H9 (cell line): ENCODE data around the gene CRYBA1. TPM values are rescaled to one million over a fixed set of nuclear protein-coding genes. Genes with fewer than 3 reads are reported as not detected.

Experiments used
- DNase-seq: peaks from one replicate; pipeline ENCODE4 v3.0.0-alpha.2; 2017
- H2AFZ ChIP-seq: one replicate; pipeline ENCODE4 v1.6.1; 2013; ENCODE audit warnings: mild to moderate bottlenecking, low read length, control low read depth, moderate library complexity
- H2AK5ac ChIP-seq: 2 replicates; pipeline ENCODE4 v1.6.1; 2013; ENCODE audit warnings: low read length, control low read depth, mixed read lengths; ENCODE audit not compliant: insufficient read length
- H2BK120ac ChIP-seq: one replicate; pipeline ENCODE4 v1.6.1; 2013; ENCODE audit warnings: low read depth, mild to moderate bottlenecking, low read length, control low read depth, inconsistent platforms; ENCODE audit not compliant: poor library complexity, severe bottlenecking
- H2BK12ac ChIP-seq: 2 replicates; pipeline ENCODE4 v1.6.1; 2013; ENCODE audit warnings: low read length, control low read depth, mixed read lengths, low read depth; ENCODE audit not compliant: insufficient read length
- H2BK15ac ChIP-seq: 2 replicates; pipeline ENCODE4 v1.6.1; 2013; ENCODE audit warnings: low read depth, low read length, control low read depth
- H2BK20ac ChIP-seq: one replicate; pipeline ENCODE4 v1.6.1; 2013; ENCODE audit warnings: low read depth, mild to moderate bottlenecking, low read length, control low read depth, inconsistent platforms; ENCODE audit not compliant: poor library complexity, severe bottlenecking
- H2BK5ac ChIP-seq: 2 replicates; pipeline ENCODE4 v1.6.1; 2013; ENCODE audit warnings: low read length, control low read depth, mixed read lengths; ENCODE audit not compliant: insufficient read length
- H3K14ac ChIP-seq: 2 replicates; pipeline ENCODE4 v1.6.1; 2013; ENCODE audit warnings: low read length, control low read depth; ENCODE audit not compliant: insufficient read depth
- H3K18ac ChIP-seq: 2 replicates; pipeline ENCODE4 v1.6.1; 2013; ENCODE audit warnings: low read depth, mild to moderate bottlenecking, mixed read lengths, low read length, control low read depth; ENCODE audit not compliant: insufficient read length
- H3K23ac ChIP-seq: 2 replicates; pipeline ENCODE4 v1.6.1; 2013; ENCODE audit warnings: low read length, control low read depth, mixed read lengths, low read depth; ENCODE audit not compliant: insufficient read length
- H3K23me2 ChIP-seq: 2 replicates; pipeline ENCODE4 v1.6.1; 2013; ENCODE audit warnings: low read depth, mild to moderate bottlenecking, mixed read lengths, low read length, control low read depth; ENCODE audit not compliant: insufficient read length, poor library complexity, severe bottlenecking
- H3K27ac ChIP-seq: 2 replicates; pipeline ENCODE4 v1.5.1; 2013; ENCODE audit warnings: low read length, control low read depth, mixed read lengths, low read depth; ENCODE audit not compliant: insufficient read length
- H3K27me3 ChIP-seq: 2 replicates; pipeline ENCODE4 v1.6.1; 2013; ENCODE audit warnings: low read length, control low read depth, inconsistent platforms; ENCODE audit not compliant: insufficient read depth
- H3K4ac ChIP-seq: 2 replicates; pipeline ENCODE4 v1.6.1; 2013; ENCODE audit warnings: low read depth, mild to moderate bottlenecking, control low read depth, inconsistent platforms, low read length, moderate library complexity
- H3K4me1 ChIP-seq: 2 replicates; pipeline ENCODE4 v1.6.1; 2013; ENCODE audit warnings: low read length, control low read depth, inconsistent platforms; ENCODE audit not compliant: insufficient read depth
- H3K4me2 ChIP-seq: 2 replicates; pipeline ENCODE4 v1.6.1; 2013; ENCODE audit warnings: low read length, control low read depth, mixed read lengths; ENCODE audit not compliant: insufficient read length, insufficient read depth
- H3K56ac ChIP-seq: 2 replicates; pipeline ENCODE4 v1.6.1; 2013; ENCODE audit warnings: low read depth, mild to moderate bottlenecking, mixed read lengths, low read length, control low read depth; ENCODE audit not compliant: insufficient read length
- H3K79me1 ChIP-seq: 2 replicates; pipeline ENCODE4 v1.6.1; 2013; ENCODE audit warnings: low read depth, mild to moderate bottlenecking, moderate library complexity, low read length, control low read depth, inconsistent platforms; ENCODE audit not compliant: insufficient read depth, poor library complexity, severe bottlenecking
- H3K79me2 ChIP-seq: 2 replicates; pipeline ENCODE4 v1.6.1; 2013; ENCODE audit warnings: low read length, control low read depth, inconsistent platforms; ENCODE audit not compliant: insufficient read depth
- H3K9ac ChIP-seq: 2 replicates; pipeline ENCODE4 v1.6.1; 2013; ENCODE audit warnings: low read length, control low read depth, mixed read lengths; ENCODE audit not compliant: insufficient read length; ENCODE audit errors: extremely low read depth
- H3K9me3 ChIP-seq: one replicate; pipeline ENCODE4 v1.6.1; 2013; ENCODE audit warnings: low read depth, low read length, inconsistent platforms; ENCODE audit not compliant: control insufficient read depth
- H3T11ph ChIP-seq: one replicate; pipeline ENCODE4 v1.6.1; 2013; ENCODE audit warnings: mild to moderate bottlenecking, low read length, control low read depth, inconsistent platforms
- H4K20me1 ChIP-seq: one replicate; pipeline ENCODE4 v1.6.1; 2013; ENCODE audit not compliant: control insufficient read depth, insufficient read length, insufficient read depth
- H4K5ac ChIP-seq: 2 replicates; pipeline ENCODE4 v1.6.1; 2013; ENCODE audit warnings: low read depth, mild to moderate bottlenecking, mixed read lengths, low read length, control low read depth; ENCODE audit not compliant: insufficient read length
- H4K8ac ChIP-seq: replicated peaks from 2 replicates; pipeline ENCODE4 v1.6.1; 2013; ENCODE audit warnings: low read length, control low read depth, mixed read lengths, low read depth; ENCODE audit not compliant: insufficient read length
- H4K91ac ChIP-seq: 2 replicates; pipeline ENCODE4 v1.6.1; 2013; ENCODE audit warnings: low read depth, mild to moderate bottlenecking, moderate library complexity, mixed read lengths, low read length, control low read depth; ENCODE audit not compliant: insufficient read length
- H3K27ac Mint-ChIP-seq, 3 experiments: 2 replicates in 2 of 3; 3 replicates in 1 of 3; pipeline ENCODE4 v1.8.0; 2020 to 2021; ENCODE audit warnings: mixed read lengths in 3 of 3, mild to moderate bottlenecking in 1 of 3, moderate library complexity in 1 of 3
- H3K27me3 Mint-ChIP-seq: 2 replicates; pipeline ENCODE4 v1.8.0; 2021; ENCODE audit warnings: low read depth, mild to moderate bottlenecking, moderate library complexity, mixed read lengths
- H3K36me3 Mint-ChIP-seq, 3 experiments: 2 replicates in 2 of 3; 3 replicates in 1 of 3; pipeline ENCODE4 v1.8.0; 2020 to 2021; ENCODE audit warnings: low read depth in 3 of 3, mixed read lengths in 3 of 3; ENCODE audit not compliant: insufficient read depth in 1 of 3
- H3K4me1 Mint-ChIP-seq, 2 experiments: 2 replicates each; pipeline ENCODE4 v1.8.0; 2020; ENCODE audit warnings: mixed read lengths in 2 of 2
- H3K4me3 Mint-ChIP-seq, 2 experiments: 2 replicates in 1 of 2; 3 replicates in 1 of 2; pipeline ENCODE4 v1.8.0; 2020 to 2021; ENCODE audit warnings: mild to moderate bottlenecking in 2 of 2, mixed read lengths in 2 of 2, moderate library complexity in 1 of 2
- H3K9me3 Mint-ChIP-seq, 2 experiments: 2 replicates in 1 of 2; 3 replicates in 1 of 2; pipeline ENCODE4 v1.8.0; 2020; ENCODE audit warnings: mild to moderate bottlenecking in 2 of 2, mixed read lengths in 2 of 2, moderate library complexity in 1 of 2
- CTCF ChIP-seq: fragments of 200-600 bp; sonication (generic); conservative IDR thresholded peaks from 3 replicates; pipeline ENCODE4 v1.8.0; 2021; ENCODE audit warnings: antibody characterized with exemption, mild to moderate bottlenecking
- WGBS: extraction: QIAGEN DNeasy Blood & Tissue Kit; methylation state at CpG from one replicate; pipeline ENCODE4 v1.1.7; 2013; ENCODE audit warnings: missing lambda C conversion rate, low lambda C conversion rate, mixed read lengths; ENCODE audit not compliant: insufficient read length; ENCODE audit errors: extremely low coverage; 5-methylcytosine and 5-hydroxymethylcytosine counted together
- total RNA-seq: library from RNA; stranded (reverse); gene quantifications from 2 replicates; pipeline ENCODE4 v1.2.1, GENCODE V29; 2021

The CRYBA1 gene
- total RNA-seq, 1 experiment from 2014 or later, result not detected

DNA sequence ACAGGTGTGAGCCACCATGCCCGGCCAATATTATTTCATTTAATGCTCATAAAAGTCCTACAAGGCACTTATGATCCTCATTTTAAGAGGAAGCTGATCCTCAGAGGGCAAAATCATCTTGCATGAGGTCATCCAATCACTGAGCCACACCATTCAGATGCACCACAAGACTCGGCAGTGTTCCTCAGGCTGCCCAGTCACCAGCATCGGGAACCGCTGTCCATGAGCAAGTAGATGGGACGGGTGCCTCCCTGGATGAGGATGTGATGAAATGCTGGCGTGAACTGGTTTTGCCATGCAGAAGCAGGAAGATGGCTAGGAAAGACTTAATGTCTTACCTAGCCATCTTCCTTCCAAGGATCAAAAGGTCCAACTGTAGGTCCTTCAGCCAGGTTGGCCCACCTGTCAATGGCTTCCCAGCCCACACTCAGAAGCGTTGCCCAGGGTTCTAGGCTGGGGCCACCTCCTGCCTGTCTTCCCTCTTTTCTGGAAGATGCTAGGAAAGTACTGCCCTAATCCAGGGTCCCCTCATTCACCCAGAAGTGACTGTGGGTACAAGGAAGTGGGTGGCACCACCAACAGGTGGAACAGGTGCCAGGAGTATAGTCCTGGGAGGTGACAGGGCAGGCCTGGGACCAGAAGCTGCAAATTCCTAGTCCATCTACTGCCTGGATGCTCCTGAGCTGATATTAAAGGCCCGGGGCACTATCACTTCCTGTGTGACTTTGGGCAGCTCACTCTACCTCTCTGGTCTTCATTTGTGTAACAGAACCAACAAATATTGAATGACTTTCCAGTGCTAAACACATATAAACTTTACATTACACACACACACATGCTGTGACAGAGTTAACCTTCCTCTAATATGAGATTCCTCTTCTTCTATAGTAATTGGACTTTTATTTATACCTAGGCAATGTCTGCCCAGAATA, 32.2 kb upstream of the CRYBA1 start:
- Histone ChIP-seq H2AK5ac (no peak overlapping the region), H3K79me1 (no peaks in the 10 kb centered on the region), H3K27me3 (no peaks in the 10 kb centered on the region), H3K18ac (no peak overlapping the region), H4K8ac (no peak overlapping the region), H4K5ac (no peak overlapping the region), H3K9me3 (no peaks in the 10 kb centered on the region), H4K20me1 (no peaks in the 10 kb centered on the region), H4K91ac (no peak overlapping the region), H3K23ac (no peak overlapping the region), H2BK5ac (no peak overlapping the region), H3K79me2 (no peaks in the 10 kb centered on the region), H3K27ac (no peak overlapping the region), H3K4ac (no peak overlapping the region), H3K4me2 (no peak overlapping the region), H2BK12ac (no peak overlapping the region), H3T11ph (no peak overlapping the region), H3K23me2 (no peaks in the 10 kb centered on the region), H2AFZ (no peak overlapping the region), H3K56ac (no peak overlapping the region), H2BK20ac (no peak overlapping the region), H3K4me1 (no peaks in the 10 kb centered on the region), H3K14ac (no peak overlapping the region), H2BK120ac (no peak overlapping the region), H3K9ac (no peak overlapping the region), H2BK15ac (no peak overlapping the region)
- Mint-ChIP-seq H3K4me3 (no peak overlapping the region), H3K27me3 (no peaks in the 10 kb centered on the region), H3K27ac (no peak overlapping the region), H3K9me3 (no peaks in the 10 kb centered on the region), H3K36me3 (no peaks in the 10 kb centered on the region; a peak in 1 of 7 replicates), H3K4me1 (peaks cover 2 to 6% of the 10 kb centered on the region in 2 experiments)
- no CpG with 5 or more reads among the region's 8 CpGs for WGBS
- no peak for DNase-seq
- no peak for TF ChIP-seq CTCF
